Rectal smooth muscle tissue (tissue), 1 donor: ENCODE results near the gene NUMBL.
A peak's percentile ranks its signal among the peaks of the same experiment; 100 is the strongest.
"Not testable (repeated sequence)": the region's sequence is repeated elsewhere in the genome, so short reads cannot be mapped to it uniquely, and the experiment has no call there.

Experiments used
- H3K27ac ChIP-seq: one replicate; pipeline ENCODE4 v1.7.0; 2013; ENCODE audit warnings: low read depth, low read length, inconsistent platforms
- H3K27me3 ChIP-seq: one replicate; pipeline ENCODE4 v1.7.0; 2013; ENCODE audit warnings: low read length; ENCODE audit not compliant: control insufficient read depth, insufficient read depth
- H3K36me3 ChIP-seq: one replicate; pipeline ENCODE4 v1.7.0; 2013; ENCODE audit warnings: low read length; ENCODE audit not compliant: control insufficient read depth, insufficient read depth
- H3K4me1 ChIP-seq: one replicate; pipeline ENCODE4 v1.7.0; 2013; ENCODE audit warnings: low read length; ENCODE audit not compliant: control insufficient read depth, insufficient read depth
- H3K4me3 ChIP-seq: one replicate; pipeline ENCODE4 v1.7.0; 2013; ENCODE audit warnings: low read length
- H3K9ac ChIP-seq: one replicate; pipeline ENCODE4 v1.7.0; 2013; ENCODE audit warnings: low read length

The NUMBL gene

DNA sequence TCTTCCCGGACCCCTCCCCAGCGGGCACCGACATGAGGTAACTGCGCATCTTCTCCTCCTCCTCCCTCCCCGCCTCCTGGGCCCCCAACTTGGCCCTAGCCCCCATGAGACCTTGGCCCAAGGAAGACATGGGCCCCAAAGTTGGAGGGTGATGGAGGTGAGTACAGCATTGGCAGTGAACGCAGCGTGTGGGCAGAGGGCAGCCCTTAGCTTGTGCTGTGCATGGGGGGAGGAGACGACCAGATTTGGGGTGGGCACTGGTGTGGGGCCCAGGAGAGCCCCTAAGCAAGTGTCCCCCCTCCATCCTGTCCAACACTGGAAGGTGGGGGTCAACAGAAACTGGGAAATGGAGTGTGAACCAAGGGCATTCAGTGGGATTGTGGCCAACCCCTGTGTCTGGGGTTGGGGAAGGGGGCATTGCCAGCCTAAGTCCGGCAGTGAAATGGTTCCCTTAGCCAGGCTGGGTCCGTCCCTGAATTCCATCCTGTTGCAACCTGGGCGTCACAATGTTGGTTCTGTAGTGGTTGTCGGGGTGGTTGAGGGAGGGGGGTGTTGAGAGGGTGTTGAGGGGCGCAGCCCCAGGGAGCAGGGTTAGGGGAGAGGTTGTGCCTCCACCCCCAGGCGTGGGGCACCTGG, 23.5 kb downstream of the NUMBL start:
- peaks cover 17% of the 10 kb centered on the region for H3K36me3 ChIP-seq

GRCh38 chr19:40663695-40664692, 26.5 kb downstream of the NUMBL start:
- Histone ChIP-seq H3K4me3 (peak overlapping the region; percentile 73), H3K4me1 (peaks cover 3% of the 10 kb centered on the region), H3K9ac (no peak overlapping the region), H3K27ac (peak overlapping the region; percentile 86), H3K36me3 (peaks cover 3% of the 10 kb centered on the region), H3K27me3 (no peaks in the 10 kb centered on the region)

More for the DNA sequence above, 23.5 kb downstream of the NUMBL start:
- Histone ChIP-seq H3K27me3 (no peaks in the 10 kb centered on the region), H3K9ac (no peak overlapping the region), H3K4me1 (peaks cover 3% of the 10 kb centered on the region), H3K27ac (no peak overlapping the region), H3K4me3 (no peak overlapping the region)

DNA sequence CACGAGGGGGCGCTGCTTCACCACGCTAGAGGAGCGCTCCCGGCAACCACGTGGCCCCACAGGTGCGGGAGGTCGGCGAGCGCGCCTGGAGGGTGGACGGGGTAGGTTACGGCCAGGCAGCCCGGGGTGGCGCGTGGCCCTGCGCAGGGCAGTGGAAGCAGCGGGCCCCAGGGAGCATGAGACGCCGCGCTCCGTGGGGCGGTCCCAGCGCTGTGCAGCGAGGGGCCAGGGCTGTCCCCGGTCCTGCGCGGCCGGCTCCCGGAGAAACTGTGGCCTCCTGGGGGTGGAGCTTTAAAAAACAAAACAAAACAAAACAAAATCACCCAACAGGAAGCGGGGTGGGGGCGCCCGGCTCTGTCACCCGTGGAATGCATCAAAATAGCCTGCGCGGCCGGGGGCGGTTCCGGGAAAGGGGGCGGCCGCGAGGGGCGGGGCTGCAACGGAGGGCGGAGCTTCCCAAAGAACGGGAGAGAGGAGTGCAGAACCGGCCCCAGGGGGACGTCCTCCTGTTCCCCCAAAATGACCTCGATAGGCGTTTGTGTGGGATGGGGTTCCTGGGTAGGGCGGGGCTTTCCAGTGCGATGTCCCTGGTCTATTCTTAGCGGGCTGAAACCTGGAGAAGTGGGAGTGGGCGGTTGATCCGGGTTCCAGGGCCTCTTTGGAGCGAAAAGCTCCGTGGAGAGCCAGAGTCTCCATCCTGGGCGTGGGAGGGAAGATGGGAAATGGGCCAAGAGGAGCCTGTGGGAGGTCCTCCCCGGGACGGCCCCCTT, 27.3 kb downstream of the NUMBL start:
- peak overlapping the region; percentile 73 for H3K4me3 ChIP-seq
- H3K9ac ChIP-seq = no peak overlapping the region
- peak overlapping the region; percentile 86 for H3K27ac ChIP-seq
- no peaks in the 10 kb centered on the region for H3K27me3 ChIP-seq
- H3K36me3 ChIP-seq = no peaks in the 10 kb centered on the region
- peaks cover 3% of the 10 kb centered on the region for H3K4me1 ChIP-seq

DNA sequence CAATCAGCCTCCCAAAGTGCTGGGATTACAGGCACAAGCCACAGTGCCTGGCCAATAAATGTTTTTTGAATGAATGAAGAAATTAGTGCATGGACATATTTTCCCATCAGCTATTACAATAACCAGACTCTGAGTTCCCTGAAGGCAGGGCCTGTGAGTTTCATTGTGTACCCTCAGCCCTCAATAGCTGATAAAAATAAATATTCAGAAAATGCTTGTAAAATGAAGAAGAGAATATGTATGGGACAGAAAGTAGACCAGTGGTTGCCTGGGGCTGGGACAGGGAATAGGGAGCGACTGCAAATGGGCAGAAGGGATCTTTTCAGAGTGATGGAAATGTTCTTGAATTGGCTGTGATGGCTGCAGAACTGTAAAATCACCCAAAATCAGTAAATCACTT, 28.8 kb downstream of the NUMBL start:
- peaks cover 3% of the 10 kb centered on the region for H3K4me1 ChIP-seq
- H3K36me3 ChIP-seq = no peaks in the 10 kb centered on the region
- no peak overlapping the region for H3K9ac ChIP-seq
- no peaks in the 10 kb centered on the region for H3K27me3 ChIP-seq
- H3K27ac ChIP-seq = no peak overlapping the region
- H3K4me3 ChIP-seq = no peak overlapping the region

- no peaks in the 10 kb centered on the region for H3K36me3 ChIP-seq
- no peak overlapping the region for H3K27ac ChIP-seq
- no peaks in the 10 kb centered on the region for H3K27me3 ChIP-seq
- no peak overlapping the region for H3K4me3 ChIP-seq
- H3K4me1 ChIP-seq = peaks cover 3% of the 10 kb centered on the region
- no peak overlapping the region for H3K9ac ChIP-seq
Observed at GRCh38 chr19:40659566-40659965, 30.9 kb downstream of the NUMBL start.

GRCh38 chr19:40659116-40659515, 31.3 kb downstream of the NUMBL start:
- no peaks in the 10 kb centered on the region for H3K36me3 ChIP-seq
- H3K4me3 ChIP-seq = no peak overlapping the region
- peaks cover 3% of the 10 kb centered on the region for H3K4me1 ChIP-seq
- no peak overlapping the region for H3K27ac ChIP-seq
- no peaks in the 10 kb centered on the region for H3K27me3 ChIP-seq
- no peak overlapping the region for H3K9ac ChIP-seq

GRCh38 chr19:40658031-40658430, 32.4 kb downstream of the NUMBL start:
- H3K4me3 ChIP-seq = no peak overlapping the region
- H3K9ac ChIP-seq = no peak overlapping the region
- no peaks in the 10 kb centered on the region for H3K4me1 ChIP-seq
- no peaks in the 10 kb centered on the region for H3K36me3 ChIP-seq
- no peaks in the 10 kb centered on the region for H3K27me3 ChIP-seq
- no peak overlapping the region for H3K27ac ChIP-seq

DNA sequence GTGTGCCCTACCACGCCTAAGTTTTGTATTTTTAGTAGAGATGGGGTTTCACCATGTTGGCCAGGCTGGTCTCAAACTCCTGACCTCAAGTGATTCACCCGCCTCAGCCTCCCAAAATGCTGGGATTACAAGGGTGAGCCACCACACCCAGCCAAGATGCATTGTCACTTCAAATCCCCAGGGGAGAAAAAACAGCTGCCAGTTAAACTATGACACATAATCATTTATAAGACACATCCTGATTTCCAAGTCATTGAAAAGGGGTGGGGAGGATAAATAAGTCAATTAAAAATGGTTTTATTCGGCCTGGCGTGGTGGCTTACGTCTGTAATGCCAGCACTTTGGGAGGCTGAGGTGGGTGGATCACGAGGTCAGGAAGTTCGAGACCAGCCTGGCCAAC, 34.8 kb downstream of the NUMBL start:
- not testable (repeated sequence) for H3K4me3 ChIP-seq, H3K27me3 ChIP-seq, H3K36me3 ChIP-seq, H3K4me1 ChIP-seq, H3K27ac ChIP-seq, H3K9ac ChIP-seq

DNA sequence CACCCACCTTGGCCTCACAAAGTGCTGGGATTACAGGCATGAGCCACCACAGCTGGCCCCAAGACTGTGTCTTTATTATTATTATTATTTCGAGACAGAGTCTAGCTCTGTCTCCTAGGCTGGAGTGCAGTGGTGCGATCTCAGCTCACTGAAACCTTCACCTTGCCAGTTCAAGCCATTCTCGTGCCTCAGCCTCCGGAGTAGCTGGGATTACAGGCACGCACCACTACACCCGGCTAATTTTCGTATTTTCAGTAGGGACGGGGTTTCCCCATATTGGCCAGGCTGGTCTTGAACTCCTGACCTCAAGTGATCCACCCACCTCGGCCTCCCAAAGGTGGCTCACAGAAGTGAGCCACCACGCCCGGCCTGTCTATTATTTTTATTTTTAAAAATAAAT, 38.1 kb downstream of the NUMBL start:
- H3K36me3 ChIP-seq, H3K27me3 ChIP-seq, H3K4me1 ChIP-seq, H3K9ac ChIP-seq, H3K27ac ChIP-seq, H3K4me3 ChIP-seq: not testable (repeated sequence)

- Histone ChIP-seq H3K27me3 (no peaks in the 10 kb centered on the region), H3K27ac (peak overlapping the region; percentile 61), H3K4me1 (peaks cover 11% of the 10 kb centered on the region), H3K9ac (no peak overlapping the region), H3K4me3 (no peak overlapping the region), H3K36me3 (no peaks in the 10 kb centered on the region)
Observed at GRCh38 chr19:40650749-40651305, 39.6 kb downstream of the NUMBL start.

GRCh38 chr19:40649903-40650675, 40.4 kb downstream of the NUMBL start:
- H3K4me3 ChIP-seq, H3K27me3 ChIP-seq, H3K27ac ChIP-seq, H3K9ac ChIP-seq, H3K36me3 ChIP-seq: not testable (repeated sequence)
- peaks cover 15% of the 10 kb centered on the region for H3K4me1 ChIP-seq
